H1 (cell line): ENCODE results near the gene ZNF606. TPM values are rescaled to one million over a fixed set of nuclear protein-coding genes. Genes with fewer than 3 reads are reported as not detected.

ENCODE experiments used
- CTCF ChIA-PET: fragments of 300-600 bp; sonication (Branson Sonifier 250); formaldehyde crosslinking; loops from one replicate; lab custom pipeline; 2021; ENCODE audit not compliant: partially characterized antibody; lab: Charles Lee
- POLR2A ChIA-PET: fragments of 300-600 bp; sonication (Branson Sonifier 250); formaldehyde crosslinking; loops from one replicate; lab custom pipeline; 2021; ENCODE audit warnings: inconsistent platforms; ENCODE audit not compliant: partially characterized antibody; lab: Charles Lee
- DNase-seq, 2 experiments: peaks; one replicate each; pipeline versions ENCODE4 v3.0.0 to v3.0.0-alpha.2; 2010 to 2022; ENCODE audit warnings: low spot score in 2 of 2, low read depth in 1 of 2, mixed read lengths in 1 of 2
- FAIRE-seq: peaks from 2 replicates; lab custom pipeline; 2011; peaks lifted over from hg19 to GRCh38; lab: Jason Lieb, UNC
- H2AFZ ChIP-seq: 2 replicates; pipeline ENCODE4 v1.8.1; 2012; ENCODE audit warnings: low read length, inconsistent platforms
- H2AK5ac ChIP-seq: 2 replicates; pipeline ENCODE4 v1.6.1; 2013; ENCODE audit warnings: low read depth, low read length
- H2BK120ac ChIP-seq: replicated peaks from 2 replicates; pipeline ENCODE3; 2013; ENCODE audit warnings: low read depth, low read length, inconsistent platforms
- H2BK12ac ChIP-seq: 2 replicates; pipeline ENCODE4 v1.6.1; 2013; ENCODE audit warnings: low read depth, low read length
- H2BK15ac ChIP-seq: 2 replicates; pipeline ENCODE4 v1.6.1; 2013; ENCODE audit warnings: low read length
- H2BK20ac ChIP-seq: 2 replicates; pipeline ENCODE4 v1.6.1; 2013; ENCODE audit warnings: low read length
- H2BK5ac ChIP-seq: 2 replicates; pipeline ENCODE4 v1.6.1; 2013; ENCODE audit warnings: low read depth, low read length
- H3K14ac ChIP-seq: 2 replicates; pipeline ENCODE4 v1.6.1; 2013; ENCODE audit warnings: inconsistent platforms; ENCODE audit not compliant: insufficient read length
- H3K18ac ChIP-seq: 2 replicates; pipeline ENCODE4 v1.6.1; 2013; ENCODE audit warnings: low read length; ENCODE audit errors: extremely low read depth
- H3K23ac ChIP-seq: 2 replicates; pipeline ENCODE4 v1.6.1; 2013; ENCODE audit warnings: inconsistent platforms; ENCODE audit not compliant: insufficient read length
- H3K23me2 ChIP-seq: 2 replicates; pipeline ENCODE4 v1.6.1; 2013; ENCODE audit warnings: low read depth, low read length
- H3K27ac ChIP-seq: 2 replicates; pipeline ENCODE4 v1.6.1; 2011; ENCODE audit warnings: low read depth, low read length, inconsistent platforms
- H3K27me3 ChIP-seq, 4 experiments: replicated peaks in 1 of 4; 1 replicate in 1 of 4; 2 replicates in 3 of 4; pipeline versions ENCODE4 v1.6.1 to v1.8.1; 2011 to 2013; ENCODE audit warnings: low read length in 3 of 4, mild to moderate bottlenecking in 3 of 4, inconsistent platforms in 2 of 4, mixed read lengths in 2 of 4, moderate library complexity in 1 of 4; ENCODE audit not compliant: control insufficient read depth in 3 of 4, insufficient read depth in 3 of 4; ENCODE audit errors: extremely low read depth in 1 of 4
- H3K36me3 ChIP-seq, 4 experiments: 2 replicates each; pipeline versions ENCODE4 v1.6.1 to v1.8.1; 2011 to 2013; ENCODE audit warnings: mild to moderate bottlenecking in 4 of 4, low read length in 3 of 4, moderate library complexity in 2 of 4, control low read depth in 1 of 4, inconsistent platforms in 1 of 4; ENCODE audit not compliant: insufficient read depth in 4 of 4, control insufficient read depth in 2 of 4
- H3K4ac ChIP-seq: replicated peaks from 2 replicates; pipeline ENCODE3; 2013; ENCODE audit warnings: low read length, low read depth, mixed read lengths, inconsistent platforms; ENCODE audit not compliant: insufficient read length
- H3K4me1 ChIP-seq, 4 experiments: replicated peaks in 1 of 4; 1 replicate in 1 of 4; 2 replicates in 3 of 4; pipeline versions ENCODE4 v1.6.1 to v1.8.1; 2011 to 2013; ENCODE audit warnings: low read length in 3 of 4, inconsistent platforms in 2 of 4, mixed read lengths in 1 of 4; ENCODE audit not compliant: insufficient read depth in 4 of 4, control insufficient read depth in 3 of 4
- H3K4me2 ChIP-seq, 2 experiments: 2 replicates each; pipeline versions ENCODE4 v1.6.1 to v1.8.1; 2011 to 2013; ENCODE audit warnings: low read depth in 2 of 2, low read length in 2 of 2, control low read depth in 1 of 2, inconsistent platforms in 1 of 2, mild to moderate bottlenecking in 1 of 2; ENCODE audit not compliant: insufficient read depth in 1 of 2
- H3K4me3 ChIP-seq, 4 experiments: fragments of 200-600, 300-600 bp in 1 of 4; sonication (generic), shearing (Covaris generic), sonication (Bioruptor Twin) in 1 of 4; 2 replicates each; pipeline versions ENCODE4 v1.5.1 to v1.8.1; 2011 to 2016; ENCODE audit warnings: low read length in 4 of 4, low read depth in 3 of 4, control low read depth in 2 of 4, inconsistent platforms in 2 of 4, mild to moderate bottlenecking in 2 of 4, mixed read lengths in 1 of 4, moderate library complexity in 1 of 4; ENCODE audit not compliant: insufficient read depth in 2 of 4; ENCODE audit errors: extremely low read depth in 1 of 4
- H3K56ac ChIP-seq: replicated peaks from 2 replicates; pipeline ENCODE3; 2013; ENCODE audit warnings: low read depth, mild to moderate bottlenecking, mixed read lengths, low read length, inconsistent platforms; ENCODE audit not compliant: insufficient read length
- H3K79me1 ChIP-seq: 2 replicates; pipeline ENCODE4 v1.6.1; 2013; ENCODE audit warnings: low read depth, low read length, control low read depth
- H3K79me2 ChIP-seq, 2 experiments: 2 replicates each; pipeline versions ENCODE4 v1.6.1 to v1.8.1; 2012 to 2013; ENCODE audit warnings: low read length in 2 of 2, mild to moderate bottlenecking in 2 of 2, inconsistent platforms in 1 of 2; ENCODE audit not compliant: insufficient read depth in 2 of 2, control insufficient read depth in 1 of 2
- H3K9ac ChIP-seq, 4 experiments: replicated peaks in 1 of 4; 1 replicate in 1 of 4; 2 replicates in 3 of 4; pipeline versions ENCODE4 v1.6.1 to v1.8.1; 2011 to 2013; ENCODE audit warnings: low read depth in 3 of 4, low read length in 3 of 4, control low read depth in 2 of 4, mild to moderate bottlenecking in 2 of 4, moderate library complexity in 2 of 4, inconsistent platforms in 1 of 4; ENCODE audit errors: extremely low read depth in 1 of 4
- H3K9me3 ChIP-seq, 2 experiments: 2 replicates each; pipeline versions ENCODE4 v1.6.1 to v1.8.1; 2012 to 2013; ENCODE audit warnings: mild to moderate bottlenecking in 2 of 2, moderate library complexity in 2 of 2, control low read depth in 1 of 2, inconsistent platforms in 1 of 2, low read depth in 1 of 2, low read length in 1 of 2, mixed read lengths in 1 of 2; ENCODE audit not compliant: insufficient read depth in 2 of 2
- H4K20me1 ChIP-seq, 2 experiments: replicated peaks in 1 of 2; 2 replicates each; pipeline versions ENCODE3 to v1.8.1; 2011 to 2013; ENCODE audit warnings: inconsistent platforms in 2 of 2, low read length in 2 of 2, mild to moderate bottlenecking in 1 of 2; ENCODE audit not compliant: insufficient read depth in 2 of 2, control insufficient read depth in 1 of 2
- H4K5ac ChIP-seq: 2 replicates; pipeline ENCODE4 v1.6.1; 2013; ENCODE audit warnings: low read length, low read depth, mixed read lengths, inconsistent platforms; ENCODE audit not compliant: insufficient read length
- H4K8ac ChIP-seq: 2 replicates; pipeline ENCODE4 v1.8.0; 2013; ENCODE audit warnings: mild to moderate bottlenecking, moderate library complexity, low read length, inconsistent platforms; ENCODE audit not compliant: insufficient read depth; ENCODE audit errors: extremely low read depth
- H4K91ac ChIP-seq: replicated peaks from 2 replicates; pipeline ENCODE3; 2013; ENCODE audit warnings: low read length, mixed read lengths, inconsistent platforms; ENCODE audit not compliant: insufficient read length
- EGR1 ChIP-seq: IDR thresholded peaks from 2 replicates; pipeline ENCODE4 v1.6.1; 2011; ENCODE audit warnings: low read depth, low read length, borderline replicate concordance
- PHF8 ChIP-seq: fragments of 200-600 bp; sonication (generic); conservative IDR thresholded peaks from 2 replicates; pipeline ENCODE4 v1.7.1; 2012; ENCODE audit warnings: low read depth, mild to moderate bottlenecking, inconsistent platforms, low read length, moderate library complexity
- SAP30 ChIP-seq: fragments of 300-600 bp; sonication (generic); IDR thresholded peaks from 2 replicates; pipeline ENCODE4 v1.7.1; 2012; ENCODE audit warnings: low read length, moderate library complexity, mild to moderate bottlenecking, inconsistent platforms; ENCODE audit not compliant: insufficient read depth, insufficient replicate concordance
- SIN3A ChIP-seq, 2 experiments: IDR thresholded peaks in 1 of 2; conservative IDR thresholded peaks in 1 of 2; 2 replicates each; pipeline ENCODE4 v1.6.1; 2011 to 2012; ENCODE audit warnings: low read length in 2 of 2, improper control_type of control experiment in 1 of 2, low read depth in 1 of 2, mild to moderate bottlenecking in 1 of 2
- WGBS, 2 experiments: shearing (Covaris generic) in 1 of 2; methylation state at CpG; one replicate each; pipeline versions ENCODE4 v1.1.6 to v1.1.7; 2013 to 2015; ENCODE audit warnings: low lambda C conversion rate in 2 of 2, mixed read lengths in 2 of 2, inconsistent platforms in 1 of 2, low coverage in 1 of 2, missing lambda C conversion rate in 1 of 2; ENCODE audit not compliant: insufficient replicate concordance in 2 of 2, insufficient coverage in 1 of 2, insufficient read length in 1 of 2; ENCODE audit errors: extremely low coverage in 1 of 2, missing lambda C conversion rate in 1 of 2; 5-methylcytosine and 5-hydroxymethylcytosine counted together
- polyA plus RNA-seq, 7 experiments: library from polyadenylated mRNA; depleted of rRNA in 3 of 7; stranded (reverse) in 5 of 7; unstranded in 2 of 7; fragments of >200 nt in 5 of 7; fragments of 200-250 nt in 2 of 7; gene quantifications; 1 replicate in 5 of 7; 2 replicates in 1 of 7; 4 replicates in 1 of 7; pipeline versions ENCODE4 v1.2.1 to v1.2.3, GENCODE V29; 2011 to 2013; ENCODE audit warnings: missing spikeins in 2 of 7, mixed read lengths in 2 of 7
- total RNA-seq: library from RNA; stranded (reverse); fragmentation: NEBNext Ultra II Directional; extraction: Animal tissue kit (Norgen Biotek cat#: 25700); gene quantifications from 2 replicates; pipeline ENCODE4 v1.2.1, GENCODE V29; 2021
- TF ChIP-seq, protein P1 (sequence below): IDR thresholded peaks from 2 replicates; pipeline ENCODE4 v1.6.1; 2012; ENCODE audit warnings: inconsistent platforms

ZNF606 gene
- total and polyA plus RNA-seq, 2 of the 8 experiments (the other 6 are each of a cell fraction or from before 2014, with no cell fraction given) = 5.2 to 19.3 TPM

GRCh38 chr19:58001895-58002369 lies 688 bp downstream of the ZNF606 start:
- peak overlapping the region; percentile 86 for H4K91ac ChIP-seq
- peaks cover 4% of the 10 kb centered on the region for H3K23me2 ChIP-seq
- H3K4me2 ChIP-seq = peak overlapping the region; percentile 79 to 82
- no peak overlapping the region for H3K4ac ChIP-seq
- H3K27me3 ChIP-seq = no peaks in the 10 kb centered on the region; a peak in 1 of 7 replicates
- no peak overlapping the region for H2BK120ac ChIP-seq
- no peak overlapping the region for H3K14ac ChIP-seq
- ChIA-PET POLR2A (interaction anchor here (0.7 to 4.2 kb wide), 38 partner anchors 9 to 514 kb away, joined by 3 to 35 read pairs (median 5); partner anchors contain the start of genes ZNF135, ZNF324B, ZNF329 and ZNF417), CTCF (interaction anchor here (1.5 kb wide), 1 partner anchor 156 kb away, joined by 5 read pairs; no protein-coding TSS in a partner anchor)
- H2BK5ac ChIP-seq = peak overlapping the region; percentile 26
- peak overlapping the region; percentile 77 to 97 (median 84) for H3K4me3 ChIP-seq
- H3K4me1 ChIP-seq = peaks cover 0 to 5% (median under 1%) of the 10 kb centered on the region in 4 experiments; a peak in 2 of 7 replicates
- H2AK5ac ChIP-seq = peak overlapping the region; percentile 24; the same call in 1 of the 2 replicates
- peaks cover 13 to 58% (median 42%) of the 10 kb centered on the region in 4 experiments for H3K36me3 ChIP-seq
- peaks cover 0 to 46% of the 10 kb centered on the region in 2 experiments; a peak in 3 of 4 replicates for H3K79me2 ChIP-seq
- DNase-seq (no peak), FAIRE-seq (no peak)
- H2BK20ac ChIP-seq = no peak overlapping the region
- TF ChIP-seq EGR1 (no peak), SAP30 (peak; percentile 85), SIN3A (conservative IDR thresholded peaks at IDR 0.05 in 1 of 2, IDR thresholded peaks at IDR 0.05 in 1 of 2; ENCODE audit: low read depth in 1 of 2, low read length in 2 of 2) (0 out of 4 replicates have a peak, but pooled peaks of 1 of the 2 experiments have one; percentile 37), PHF8 (no peak)
- TF ChIP-seq, protein P1, sequence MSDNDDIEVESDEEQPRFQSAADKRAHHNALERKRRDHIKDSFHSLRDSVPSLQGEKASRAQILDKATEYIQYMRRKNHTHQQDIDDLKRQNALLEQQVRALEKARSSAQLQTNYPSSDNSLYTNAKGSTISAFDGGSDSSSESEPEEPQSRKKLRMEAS = no peak
- H3K9me3 ChIP-seq = peaks cover 18 to 19% of the 10 kb centered on the region in 2 experiments
- H2BK12ac ChIP-seq = no peak overlapping the region
- peak overlapping the region; percentile 96 to 98 (median 98) for H3K9ac ChIP-seq
- H2BK15ac ChIP-seq = no peak overlapping the region
- no peaks in the 10 kb centered on the region for H4K20me1 ChIP-seq
- peak overlapping the region; percentile 26 for H3K18ac ChIP-seq
- H4K8ac ChIP-seq = peak overlapping the region; percentile 99
- no peak overlapping the region for H3K56ac ChIP-seq
- no peak overlapping the region for H2AFZ ChIP-seq
- no peak overlapping the region for H3K23ac ChIP-seq
- H3K27ac ChIP-seq = peak overlapping the region; percentile 87
- peak overlapping the region; percentile 34 for H4K5ac ChIP-seq
- H3K79me1 ChIP-seq = peaks cover 15% of the 10 kb centered on the region
- 2% methylated on average over 23 of the region's 23 CpGs; no CpG with 5 or more reads in 1 of the 2 experiments for WGBS, 2 experiments
